Measurements from ENCODE around the gene WIZ.

The WIZ gene

DNA sequence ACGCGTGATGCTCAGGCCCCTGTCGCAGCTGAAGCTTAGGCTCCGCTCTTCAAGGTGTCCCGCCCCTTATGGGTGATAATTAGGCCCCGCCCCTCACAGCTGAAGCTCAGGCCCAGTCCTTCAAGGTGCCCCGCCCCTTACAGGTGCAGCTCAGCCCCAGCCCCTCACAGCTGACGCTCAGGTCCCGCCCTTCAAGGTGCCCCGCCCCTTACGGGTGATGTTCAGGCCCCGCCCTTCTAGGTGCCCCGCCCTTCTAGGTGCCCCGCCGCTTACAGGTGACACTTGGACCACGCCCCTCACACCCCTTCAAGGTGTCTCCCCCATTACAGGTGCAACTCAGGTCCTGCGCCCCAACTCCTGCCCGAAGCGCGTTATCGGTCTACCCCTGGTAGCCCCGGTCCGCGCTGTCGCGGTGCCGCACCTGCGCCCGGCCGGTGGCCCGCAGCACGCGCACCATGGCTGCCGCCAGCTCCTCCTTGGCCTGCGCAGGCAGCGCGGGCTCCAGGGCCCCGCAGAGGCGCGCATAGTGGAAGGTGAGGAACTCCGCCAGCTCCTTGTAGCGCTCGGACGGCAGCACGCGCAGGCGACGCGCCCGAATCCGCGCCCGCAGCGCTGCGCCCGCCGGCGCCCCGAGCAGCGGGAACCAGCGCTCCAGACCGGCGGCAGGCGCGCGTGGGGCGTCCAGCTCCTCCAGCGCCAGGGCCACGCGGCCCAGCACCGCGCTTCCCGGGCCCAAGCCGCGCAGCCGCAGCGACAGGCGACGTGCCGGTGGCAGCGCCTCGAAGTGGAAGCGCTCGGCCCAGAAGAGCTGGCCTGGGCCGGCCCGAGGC, 7.3 kb upstream of the WIZ start:
- Histone ChIP-seq H3K36me3 (no peaks in the 10 kb centered on the region), H3K4me1 (peaks cover 5% of the 10 kb centered on the region), H3K9me3 (no peaks in the 10 kb centered on the region), H3K27me3 (peaks cover 24% of the 10 kb centered on the region), H3K4me3 (ENCODE audit: low read depth, low read length) (no peak overlapping the region)
- TF ChIP-seq, protein P1, sequence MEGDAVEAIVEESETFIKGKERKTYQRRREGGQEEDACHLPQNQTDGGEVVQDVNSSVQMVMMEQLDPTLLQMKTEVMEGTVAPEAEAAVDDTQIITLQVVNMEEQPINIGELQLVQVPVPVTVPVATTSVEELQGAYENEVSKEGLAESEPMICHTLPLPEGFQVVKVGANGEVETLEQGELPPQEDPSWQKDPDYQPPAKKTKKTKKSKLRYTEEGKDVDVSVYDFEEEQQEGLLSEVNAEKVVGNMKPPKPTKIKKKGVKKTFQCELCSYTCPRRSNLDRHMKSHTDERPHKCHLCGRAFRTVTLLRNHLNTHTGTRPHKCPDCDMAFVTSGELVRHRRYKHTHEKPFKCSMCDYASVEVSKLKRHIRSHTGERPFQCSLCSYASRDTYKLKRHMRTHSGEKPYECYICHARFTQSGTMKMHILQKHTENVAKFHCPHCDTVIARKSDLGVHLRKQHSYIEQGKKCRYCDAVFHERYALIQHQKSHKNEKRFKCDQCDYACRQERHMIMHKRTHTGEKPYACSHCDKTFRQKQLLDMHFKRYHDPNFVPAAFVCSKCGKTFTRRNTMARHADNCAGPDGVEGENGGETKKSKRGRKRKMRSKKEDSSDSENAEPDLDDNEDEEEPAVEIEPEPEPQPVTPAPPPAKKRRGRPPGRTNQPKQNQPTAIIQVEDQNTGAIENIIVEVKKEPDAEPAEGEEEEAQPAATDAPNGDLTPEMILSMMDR (IDR thresholded peaks at IDR 0.05; ENCODE audit: low read depth, low read length): no peak
- DNase-seq: no peak

DNA sequence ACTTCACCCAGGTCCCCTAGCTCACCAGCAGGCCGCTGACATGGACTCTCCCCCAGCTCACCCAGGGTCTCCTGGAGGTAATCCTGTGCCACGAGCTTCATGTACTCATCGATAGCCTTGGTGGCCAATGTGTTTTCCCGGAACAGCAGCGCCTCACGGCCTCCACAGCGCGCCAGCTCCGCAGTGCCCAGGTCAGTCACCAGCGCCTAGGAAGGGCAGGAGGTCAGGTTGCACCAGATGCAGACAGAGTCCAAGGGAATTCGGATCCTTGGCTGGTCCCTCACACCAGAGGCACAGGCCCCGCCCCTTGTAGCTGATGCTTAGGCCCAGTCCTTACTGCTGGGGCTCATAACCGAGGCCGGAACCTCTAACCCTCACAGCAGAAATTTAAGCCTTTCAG, 6.7 kb upstream of the WIZ start:
- H3K4me1 ChIP-seq: peaks cover 5% of the 10 kb centered on the region
- H3K9me3 ChIP-seq: no peaks in the 10 kb centered on the region
- peaks cover 24% of the 10 kb centered on the region for H3K27me3 ChIP-seq
- DNase-seq: no peak
- H3K4me3 ChIP-seq (ENCODE audit: low read depth, low read length): no peak overlapping the region
- H3K36me3 ChIP-seq: no peaks in the 10 kb centered on the region
- TF ChIP-seq, protein P1 (IDR thresholded peaks at IDR 0.05; ENCODE audit: low read depth, low read length): no peak

DNA sequence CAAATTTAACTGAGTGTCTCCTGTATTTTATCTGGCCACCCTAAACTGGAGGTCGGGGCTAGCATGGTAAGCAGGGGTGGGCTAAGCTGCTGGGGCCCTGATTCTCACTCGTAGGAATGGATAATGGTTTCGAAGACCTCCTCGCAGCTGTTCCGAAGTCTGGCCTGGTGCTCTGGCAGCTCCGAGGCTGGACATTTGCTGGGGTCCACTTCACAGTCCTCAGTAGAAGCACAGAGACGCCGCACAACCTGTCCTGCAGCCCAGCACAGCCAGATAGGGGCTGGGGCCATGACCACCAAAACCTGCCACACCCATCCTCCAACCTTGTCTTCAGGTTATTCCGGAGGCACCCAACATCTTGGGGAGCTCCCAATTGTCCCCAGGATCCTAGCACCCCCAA, 6.2 kb upstream of the WIZ start:
- Histone ChIP-seq H3K27me3 (peaks cover 24% of the 10 kb centered on the region), H3K4me3 (ENCODE audit: low read depth, low read length) (no peak overlapping the region), H3K9me3 (no peaks in the 10 kb centered on the region), H3K4me1 (peaks cover 5% of the 10 kb centered on the region), H3K36me3 (no peaks in the 10 kb centered on the region)
- TF ChIP-seq, protein P1 (IDR thresholded peaks at IDR 0.05; ENCODE audit: low read depth, low read length): no peak
- DNase-seq: no peak

DNA sequence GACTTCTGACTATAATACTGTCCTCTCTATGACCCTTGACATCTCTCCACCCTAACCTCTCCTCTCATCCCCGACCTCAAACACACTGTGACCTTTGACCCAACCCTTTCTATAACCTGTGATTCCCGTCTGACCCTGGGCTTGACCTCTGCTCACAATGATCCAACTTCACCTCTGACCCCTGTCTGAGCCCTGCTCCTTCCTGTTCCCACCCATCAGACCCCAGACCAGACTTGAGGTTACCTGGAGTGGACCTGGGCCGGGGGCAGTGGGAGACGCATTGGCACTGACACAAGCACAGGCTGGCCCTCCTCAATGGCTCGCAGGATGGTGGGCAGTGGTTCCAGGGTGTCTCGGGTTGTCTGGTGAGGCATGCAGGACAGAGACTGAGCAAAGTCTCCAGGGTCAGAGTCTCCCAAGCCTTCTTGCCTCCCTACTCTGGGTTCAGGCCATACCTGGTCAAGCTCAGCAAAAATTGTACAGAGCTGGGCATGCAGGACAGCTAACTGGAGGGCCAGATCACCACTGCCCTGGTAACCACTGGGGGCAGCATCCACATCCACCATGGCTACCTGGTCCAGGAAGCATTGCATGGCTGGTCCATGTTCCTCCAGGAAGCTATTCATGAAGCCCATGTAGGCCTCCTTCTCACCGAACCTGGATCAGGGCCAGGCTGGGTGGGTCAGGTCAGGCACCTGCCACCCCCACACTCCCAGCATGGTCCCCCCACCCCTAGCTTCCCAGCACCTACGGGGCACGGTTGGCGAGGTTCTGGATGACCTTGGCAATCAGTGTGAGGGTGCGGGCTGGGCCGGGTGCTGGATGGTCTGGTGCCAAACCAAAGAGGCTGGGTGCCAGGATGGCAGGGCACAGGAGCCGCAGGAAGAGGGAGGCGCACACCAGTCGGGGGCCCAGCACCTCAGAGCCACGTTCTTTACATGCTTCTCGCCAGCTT, 4.4 kb upstream of the WIZ start:
- TF ChIP-seq, protein P1 (IDR thresholded peaks at IDR 0.05; ENCODE audit: low read depth, low read length): peak; percentile 32
- Histone ChIP-seq H3K4me1 (peaks cover 5% of the 10 kb centered on the region), H3K27me3 (peaks cover 24% of the 10 kb centered on the region), H3K36me3 (no peaks in the 10 kb centered on the region), H3K4me3 (ENCODE audit: low read depth, low read length) (no peak overlapping the region), H3K9me3 (no peaks in the 10 kb centered on the region)
- DNase-seq: no peak

DNA sequence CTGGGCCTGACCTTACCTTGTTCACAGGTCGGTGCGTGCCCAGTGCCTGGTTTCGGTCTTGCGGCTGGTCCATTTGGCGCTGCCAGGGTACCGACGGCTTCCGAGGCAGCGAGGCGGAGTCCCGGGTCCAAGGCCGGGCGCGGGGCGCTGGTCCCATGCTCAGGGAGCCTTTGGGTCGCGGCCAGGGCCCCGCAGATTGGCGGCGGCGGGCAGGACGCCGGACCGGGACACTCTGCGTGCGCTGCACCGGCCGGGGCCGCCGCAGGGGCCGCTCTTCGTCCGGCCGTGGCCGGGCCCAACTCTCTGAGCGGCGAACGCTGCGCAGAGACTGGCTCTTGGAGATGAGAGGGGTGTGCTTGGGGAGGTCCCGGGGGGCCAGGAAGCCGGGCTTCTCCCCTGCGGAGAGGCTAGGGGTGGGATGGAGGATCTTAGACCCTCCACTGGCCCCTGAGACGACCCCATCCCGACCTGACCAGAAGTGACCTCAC, 3.4 kb upstream of the WIZ start:
- peak overlapping the region; percentile 38 for H3K4me3 ChIP-seq (ENCODE audit: low read depth, low read length)
- H3K4me1 ChIP-seq: peaks cover 8% of the 10 kb centered on the region
- H3K9me3 ChIP-seq: no peaks in the 10 kb centered on the region
- no peaks in the 10 kb centered on the region for H3K36me3 ChIP-seq
- peaks cover 21% of the 10 kb centered on the region for H3K27me3 ChIP-seq
- no peak for DNase-seq
- TF ChIP-seq, protein P1 (IDR thresholded peaks at IDR 0.05; ENCODE audit: low read depth, low read length): no peak

Data from BE2C (cell line).